Endothelial cell of umbilical vein (primary cell): ENCODE measurements around the gene MIGA1. TPM values are rescaled to one million over a fixed set of nuclear protein-coding genes. Genes with fewer than 3 reads are reported as not detected.
A peak's percentile ranks its signal among the peaks of the same experiment; 100 is the strongest.

Experiments
- BruUV-seq: library from RNA; stranded (reverse); fragments of 400-500 nt; replicated peaks from 2 replicates; lab custom pipeline; 2021; lab: Mats Ljungman, UMichigan
- CTCF ChIA-PET: fragments of 300-600, 350-600 bp; sonication (Branson Sonifier 250); formaldehyde crosslinking; loops from one replicate; lab custom pipeline; 2021; ENCODE audit warnings: antibody characterized with exemption, inconsistent platforms; lab: Charles Lee
- POLR2A ChIA-PET: fragments of 300-600, 350-600 bp; sonication (Branson Sonifier 250); formaldehyde crosslinking; loops from one replicate; lab custom pipeline; 2021; ENCODE audit warnings: antibody characterized with exemption, inconsistent platforms; lab: Charles Lee
- DNase-seq: peaks from one replicate; pipeline ENCODE4 v3.0.0-alpha.2; 2011; ENCODE audit warnings: low read depth, low spot score
- FAIRE-seq: peaks from 2 replicates; lab custom pipeline; 2011; peaks lifted over from hg19 to GRCh38; lab: Jason Lieb, UNC
- H2AFZ ChIP-seq: 2 replicates; pipeline ENCODE4 v1.6.0; 2012; ENCODE audit warnings: low read depth, low read length, control low read depth, inconsistent platforms
- H3K27ac ChIP-seq: 2 replicates; pipeline ENCODE4 v1.5.1; 2011; ENCODE audit warnings: low read depth, mild to moderate bottlenecking, control low read depth, low read length, moderate library complexity; ENCODE audit not compliant: insufficient read depth
- H3K27me3 ChIP-seq, 2 experiments: 2 replicates each; pipeline versions ENCODE4 v1.6.0 to v1.6.1; 2011; ENCODE audit warnings: low read length in 2 of 2, mixed read lengths in 1 of 2; ENCODE audit not compliant: control insufficient read depth in 2 of 2, insufficient read depth in 2 of 2
- H3K36me3 ChIP-seq, 2 experiments: 2 replicates in 1 of 2; 3 replicates in 1 of 2; pipeline ENCODE4 v1.5.1; 2011; ENCODE audit warnings: low read length in 2 of 2, mild to moderate bottlenecking in 1 of 2, moderate library complexity in 1 of 2; ENCODE audit not compliant: control insufficient read depth in 2 of 2, insufficient read depth in 2 of 2; ENCODE audit errors: extremely low read depth in 1 of 2
- H3K4me1 ChIP-seq: 3 replicates; pipeline ENCODE4 v1.5.1; 2011; ENCODE audit warnings: mild to moderate bottlenecking, low read length; ENCODE audit not compliant: control insufficient read depth, insufficient read depth; ENCODE audit errors: extremely low read depth
- H3K4me2 ChIP-seq: 2 replicates; pipeline ENCODE4 v1.6.1; 2011; ENCODE audit warnings: low read length, control low read depth, mixed read lengths; ENCODE audit not compliant: insufficient read depth
- H3K4me3 ChIP-seq, 3 experiments: fragments of 200-600 bp in 1 of 3; sonication (generic), shearing (Covaris generic) in 1 of 3; replicated peaks in 1 of 3; 2 replicates each; pipeline ENCODE4 v1.5.1; 2011 to 2016; ENCODE audit warnings: control low read depth in 3 of 3, low read length in 3 of 3, mild to moderate bottlenecking in 2 of 3, inconsistent platforms in 1 of 3, low read depth in 1 of 3, moderate library complexity in 1 of 3; ENCODE audit not compliant: insufficient read depth in 1 of 3
- H3K79me2 ChIP-seq: 2 replicates; pipeline ENCODE4 v1.6.0; 2012; ENCODE audit warnings: low read length, inconsistent platforms; ENCODE audit not compliant: control insufficient read depth, insufficient read depth
- H3K9ac ChIP-seq: replicated peaks from 2 replicates; pipeline ENCODE3; 2011; ENCODE audit warnings: low read length, control low read depth; ENCODE audit not compliant: insufficient read depth; ENCODE audit errors: extremely low read depth
- H3K9me1 ChIP-seq: replicated peaks from 3 replicates; pipeline ENCODE4 v1.6.0; 2011; ENCODE audit warnings: mild to moderate bottlenecking, low read length; ENCODE audit not compliant: control insufficient read depth, insufficient read depth; ENCODE audit errors: extremely low read depth
- H3K9me3 ChIP-seq: replicated peaks from 2 replicates; pipeline ENCODE4 v1.5.1; 2012; ENCODE audit warnings: low read length, inconsistent platforms; ENCODE audit not compliant: control insufficient read depth, insufficient read depth
- H4K20me1 ChIP-seq: replicated peaks from 2 replicates; pipeline ENCODE3; 2011; ENCODE audit warnings: mild to moderate bottlenecking, low read length; ENCODE audit not compliant: control insufficient read depth, insufficient read depth; ENCODE audit errors: extremely low read depth
- EZH2 ChIP-seq: IDR thresholded peaks from 2 replicates; pipeline ENCODE4 v1.6.1; 2012; ENCODE audit warnings: borderline replicate concordance, low read depth, mild to moderate bottlenecking, moderate library complexity, low read length, inconsistent platforms; ENCODE audit not compliant: severe bottlenecking
- FOS ChIP-seq: IDR thresholded peaks from 2 replicates; pipeline ENCODE4 v1.6.1; 2011; ENCODE audit warnings: mild to moderate bottlenecking, low read length, moderate library complexity, borderline replicate concordance; ENCODE audit not compliant: insufficient read depth
- GATA2 ChIP-seq: IDR thresholded peaks from 2 replicates; pipeline ENCODE4 v1.7.0; 2011; ENCODE audit warnings: low read depth, mild to moderate bottlenecking, moderate library complexity, mixed read lengths, low read length; ENCODE audit not compliant: insufficient read length, insufficient read depth
- JUN ChIP-seq: IDR thresholded peaks from 2 replicates; pipeline ENCODE4 v1.6.1; 2011; ENCODE audit warnings: borderline replicate concordance, low read depth; ENCODE audit not compliant: insufficient read length, insufficient read depth
- MYC ChIP-seq: IDR thresholded peaks from one replicate; pipeline ENCODE4 v1.6.1; 2011; ENCODE audit warnings: mild to moderate bottlenecking, low read depth, low read length
- POLR2A ChIP-seq: IDR thresholded peaks from 2 replicates; pipeline ENCODE4 v1.6.1; 2012; ENCODE audit warnings: low read depth, mild to moderate bottlenecking, control low read depth, low read length
- POLR2AphosphoS5 ChIP-seq: IDR thresholded peaks from 2 replicates; pipeline ENCODE4 v1.6.1; 2012; ENCODE audit warnings: low read depth, mild to moderate bottlenecking, control low read depth, low read length, moderate library complexity; ENCODE audit not compliant: insufficient read depth
- dilution Hi-C: fragments of 300-500 bp; cut with MboI; formaldehyde crosslinking; loops from one replicate; pipeline ENCODE4 v1.15.0; 2019; ENCODE audit warnings: low sequenced_read_pairs; ENCODE audit not compliant: extremely low pct_ligation_motif_present
- intact Hi-C: fragments of 100-400 bp; cut with micrococcal nuclease; formaldehyde crosslinking; loops from one replicate; pipeline ENCODE4 v1.10.0; 2022
- polyA plus RNA-seq, 4 experiments: library from polyadenylated mRNA; depleted of rRNA in 3 of 4; stranded (reverse) in 3 of 4; unstranded in 1 of 4; fragments of >200 nt; gene quantifications; 2 replicates each; pipeline versions ENCODE4 v1.2.1 to v1.2.3, GENCODE V29; 2011 to 2012; ENCODE audit warnings: missing spikeins in 1 of 4
- total RNA-seq: library from RNA; stranded (reverse); gene quantifications from 2 replicates; pipeline ENCODE4 v1.2.3, GENCODE V29; 2021
- TF ChIP-seq, protein P1 (sequence below), 2 donors: IDR thresholded peaks; 1 replicate in 1 of 2; 2 replicates in 1 of 2; pipeline ENCODE4 v1.5.1; 2011; ENCODE audit warnings: low read length in 2 of 2, mild to moderate bottlenecking in 2 of 2, moderate library complexity in 2 of 2, control low read depth in 1 of 2, inconsistent platforms in 1 of 2, low read depth in 1 of 2; ENCODE audit not compliant: insufficient read depth in 1 of 2; ENCODE audit errors: extremely low read depth in 1 of 2
- TF ChIP-seq, protein P2 (sequence below): IDR thresholded peaks from 2 replicates; pipeline ENCODE4 v1.6.1; 2011; ENCODE audit not compliant: insufficient read depth, insufficient read length

Gene MIGA1
- total and polyA plus RNA-seq, 2 donors (not counting 3 experiments of a cell fraction or from before 2014, with no cell fraction given) = 2.8 to 14.6 TPM

DNA sequence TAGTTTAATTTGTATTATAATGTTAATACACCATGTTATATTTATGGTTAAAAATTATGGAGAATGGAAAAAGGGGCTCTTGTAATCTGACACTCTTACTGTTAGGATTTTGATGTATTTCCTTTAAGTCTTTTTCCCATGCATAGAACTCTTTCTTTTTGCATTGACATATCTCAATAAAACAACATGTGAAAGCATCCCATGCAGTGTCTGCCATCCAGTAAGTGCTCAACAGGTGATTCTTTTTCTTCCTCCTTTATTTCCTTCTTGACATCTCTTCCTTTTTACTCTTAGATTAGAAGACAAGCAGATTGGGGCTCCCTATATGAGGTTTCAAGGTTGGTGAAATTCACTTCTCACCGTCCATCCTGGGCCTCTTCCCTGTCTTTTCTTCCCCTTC lies 111.8 kb downstream of the MIGA1 start:
- TF ChIP-seq FOS (no peak), POLR2A (no peak), MYC (no peak), JUN (no peak), GATA2 (no peak), EZH2 (no peak), POLR2AphosphoS5 (no peak)
- TF ChIP-seq, protein P1, sequence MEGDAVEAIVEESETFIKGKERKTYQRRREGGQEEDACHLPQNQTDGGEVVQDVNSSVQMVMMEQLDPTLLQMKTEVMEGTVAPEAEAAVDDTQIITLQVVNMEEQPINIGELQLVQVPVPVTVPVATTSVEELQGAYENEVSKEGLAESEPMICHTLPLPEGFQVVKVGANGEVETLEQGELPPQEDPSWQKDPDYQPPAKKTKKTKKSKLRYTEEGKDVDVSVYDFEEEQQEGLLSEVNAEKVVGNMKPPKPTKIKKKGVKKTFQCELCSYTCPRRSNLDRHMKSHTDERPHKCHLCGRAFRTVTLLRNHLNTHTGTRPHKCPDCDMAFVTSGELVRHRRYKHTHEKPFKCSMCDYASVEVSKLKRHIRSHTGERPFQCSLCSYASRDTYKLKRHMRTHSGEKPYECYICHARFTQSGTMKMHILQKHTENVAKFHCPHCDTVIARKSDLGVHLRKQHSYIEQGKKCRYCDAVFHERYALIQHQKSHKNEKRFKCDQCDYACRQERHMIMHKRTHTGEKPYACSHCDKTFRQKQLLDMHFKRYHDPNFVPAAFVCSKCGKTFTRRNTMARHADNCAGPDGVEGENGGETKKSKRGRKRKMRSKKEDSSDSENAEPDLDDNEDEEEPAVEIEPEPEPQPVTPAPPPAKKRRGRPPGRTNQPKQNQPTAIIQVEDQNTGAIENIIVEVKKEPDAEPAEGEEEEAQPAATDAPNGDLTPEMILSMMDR (IDR thresholded peaks at IDR 0.05; ENCODE audit: extremely low read depth in 1 of 2, insufficient read depth in 1 of 2, low read depth in 1 of 2, low read length in 2 of 2) = no peak
- TF ChIP-seq, protein P2, sequence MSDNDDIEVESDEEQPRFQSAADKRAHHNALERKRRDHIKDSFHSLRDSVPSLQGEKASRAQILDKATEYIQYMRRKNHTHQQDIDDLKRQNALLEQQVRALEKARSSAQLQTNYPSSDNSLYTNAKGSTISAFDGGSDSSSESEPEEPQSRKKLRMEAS = no peak
- Histone ChIP-seq H3K27me3 (no peaks in the 10 kb centered on the region), H3K4me3 (no peak overlapping the region), H4K20me1 (no peaks in the 10 kb centered on the region), H3K4me1 (peaks cover 19% of the 10 kb centered on the region), H3K9ac (no peak overlapping the region), H3K27ac (no peak overlapping the region), H3K9me1 (no peaks in the 10 kb centered on the region), H3K36me3 (no peaks in the 10 kb centered on the region), H3K9me3 (no peaks in the 10 kb centered on the region), H3K79me2 (peaks cover 46% of the 10 kb centered on the region), H2AFZ (no peak overlapping the region), H3K4me2 (peak overlapping the region; percentile 99)
- dilution Hi-C loops (no loop called here), intact Hi-C loops (no loop called here)
- ChIA-PET POLR2A (no interaction called here), CTCF (no interaction called here)
- BruUV-seq = no TSS peak
- DNase-seq = no peak
- FAIRE-seq = peak; percentile 63
